ENCODE results near the gene STAT1. TPM values are rescaled to one million over a fixed set of nuclear protein-coding genes. Genes with fewer than 3 reads are reported as not detected.

Gene STAT1
- total and polyA plus RNA-seq, 9 of the 15 experiments (the other 6 are each of a cell fraction or from before 2014, with no cell fraction given), result 8.7 to 34.4 (median 26.8) TPM

DNA sequence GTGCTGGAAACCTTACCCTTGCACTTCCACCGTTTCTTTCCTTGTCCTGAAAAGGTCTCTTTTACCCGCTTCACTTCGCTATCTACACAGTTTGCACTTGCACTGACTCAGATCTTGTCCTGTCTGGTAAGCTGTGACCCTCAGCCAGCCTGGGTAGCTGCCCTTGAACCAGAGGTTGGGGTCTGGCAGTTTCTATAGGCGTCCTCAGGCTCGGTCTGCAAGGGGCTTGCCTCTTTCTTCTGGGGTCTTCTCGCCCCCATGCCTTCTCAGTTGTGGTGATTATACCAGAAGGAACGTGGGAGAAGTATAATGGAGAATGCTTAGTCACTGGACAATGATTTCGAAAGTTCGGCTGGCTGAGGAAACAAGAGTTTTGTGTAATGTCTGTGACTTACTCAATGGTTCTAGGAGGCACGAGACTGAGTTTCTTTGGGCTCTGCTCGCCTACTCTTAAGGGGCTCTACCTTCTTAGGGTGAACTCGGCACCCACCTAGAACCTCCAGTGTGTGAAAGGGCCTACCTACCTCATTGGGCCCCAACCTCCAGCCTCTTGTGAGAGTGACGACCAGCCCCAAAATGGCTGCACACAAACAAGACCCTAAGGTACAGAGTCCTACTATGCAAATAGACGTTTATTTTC, 6.9 kb upstream of the STAT1 start (continued):
- TF ChIP-seq, protein P1, sequence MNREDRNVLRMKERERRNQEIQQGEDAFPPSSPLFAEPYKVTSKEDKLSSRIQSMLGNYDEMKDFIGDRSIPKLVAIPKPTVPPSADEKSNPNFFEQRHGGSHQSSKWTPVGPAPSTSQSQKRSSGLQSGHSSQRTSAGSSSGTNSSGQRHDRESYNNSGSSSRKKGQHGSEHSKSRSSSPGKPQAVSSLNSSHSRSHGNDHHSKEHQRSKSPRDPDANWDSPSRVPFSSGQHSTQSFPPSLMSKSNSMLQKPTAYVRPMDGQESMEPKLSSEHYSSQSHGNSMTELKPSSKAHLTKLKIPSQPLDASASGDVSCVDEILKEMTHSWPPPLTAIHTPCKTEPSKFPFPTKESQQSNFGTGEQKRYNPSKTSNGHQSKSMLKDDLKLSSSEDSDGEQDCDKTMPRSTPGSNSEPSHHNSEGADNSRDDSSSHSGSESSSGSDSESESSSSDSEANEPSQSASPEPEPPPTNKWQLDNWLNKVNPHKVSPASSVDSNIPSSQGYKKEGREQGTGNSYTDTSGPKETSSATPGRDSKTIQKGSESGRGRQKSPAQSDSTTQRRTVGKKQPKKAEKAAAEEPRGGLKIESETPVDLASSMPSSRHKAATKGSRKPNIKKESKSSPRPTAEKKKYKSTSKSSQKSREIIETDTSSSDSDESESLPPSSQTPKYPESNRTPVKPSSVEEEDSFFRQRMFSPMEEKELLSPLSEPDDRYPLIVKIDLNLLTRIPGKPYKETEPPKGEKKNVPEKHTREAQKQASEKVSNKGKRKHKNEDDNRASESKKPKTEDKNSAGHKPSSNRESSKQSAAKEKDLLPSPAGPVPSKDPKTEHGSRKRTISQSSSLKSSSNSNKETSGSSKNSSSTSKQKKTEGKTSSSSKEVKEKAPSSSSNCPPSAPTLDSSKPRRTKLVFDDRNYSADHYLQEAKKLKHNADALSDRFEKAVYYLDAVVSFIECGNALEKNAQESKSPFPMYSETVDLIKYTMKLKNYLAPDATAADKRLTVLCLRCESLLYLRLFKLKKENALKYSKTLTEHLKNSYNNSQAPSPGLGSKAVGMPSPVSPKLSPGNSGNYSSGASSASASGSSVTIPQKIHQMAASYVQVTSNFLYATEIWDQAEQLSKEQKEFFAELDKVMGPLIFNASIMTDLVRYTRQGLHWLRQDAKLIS (CRISPR knock-in tag; IDR thresholded peaks at IDR 0.05), result no peak
- TF ChIP-seq, protein P2, sequence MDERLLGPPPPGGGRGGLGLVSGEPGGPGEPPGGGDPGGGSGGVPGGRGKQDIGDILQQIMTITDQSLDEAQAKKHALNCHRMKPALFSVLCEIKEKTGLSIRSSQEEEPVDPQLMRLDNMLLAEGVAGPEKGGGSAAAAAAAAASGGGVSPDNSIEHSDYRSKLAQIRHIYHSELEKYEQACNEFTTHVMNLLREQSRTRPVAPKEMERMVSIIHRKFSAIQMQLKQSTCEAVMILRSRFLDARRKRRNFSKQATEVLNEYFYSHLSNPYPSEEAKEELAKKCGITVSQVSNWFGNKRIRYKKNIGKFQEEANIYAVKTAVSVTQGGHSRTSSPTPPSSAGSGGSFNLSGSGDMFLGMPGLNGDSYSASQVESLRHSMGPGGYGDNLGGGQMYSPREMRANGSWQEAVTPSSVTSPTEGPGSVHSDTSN (CRISPR knock-in tag; IDR thresholded peaks at IDR 0.05; ENCODE audit: low read depth), result no peak
- TF ChIP-seq, protein P2 (tag; conservative IDR thresholded peaks at IDR 0.05; ENCODE audit: low read depth), result no peak
- TF ChIP-seq FOXP1 (CRISPR knock-in tag; IDR thresholded peaks at IDR 0.05), result no peak
- no peak for TF ChIP-seq ARHGAP35 (IDR thresholded peaks at IDR 0.05; ENCODE audit: partially characterized antibody)
- TF ChIP-seq HDAC3 (IDR thresholded peaks at IDR 0.05; ENCODE audit: borderline replicate concordance, partially characterized antibody), result no peak
- TF ChIP-seq MCM7 (IDR thresholded peaks at IDR 0.05), result no peak
- TF ChIP-seq PREB (CRISPR knock-in tag; IDR thresholded peaks at IDR 0.05), result no peak
- TF ChIP-seq RBM14 (IDR thresholded peaks at IDR 0.05; ENCODE audit: borderline replicate concordance, insufficient read depth, low read depth, low read length), result no peak
- TF ChIP-seq ILK (tag; IDR thresholded peaks at IDR 0.05; ENCODE audit: borderline replicate concordance, low read depth), result no peak
- no peak for TF ChIP-seq SMC3 (conservative IDR thresholded peaks at IDR 0.05; ENCODE audit: insufficient read depth, low read depth, low read length)
- TF ChIP-seq GTF3C2 (IDR thresholded peaks at IDR 0.05; ENCODE audit: borderline replicate concordance, extremely low read depth, insufficient read length), result no peak
- TF ChIP-seq MAZ (CRISPR knock-in tag; conservative IDR thresholded peaks at IDR 0.05 in 1 of 2, IDR thresholded peaks at IDR 0.05 in 1 of 2), result no peak; a peak in 1 of 4 replicates
- TF ChIP-seq SP1 (CRISPR knock-in tag; IDR thresholded peaks at IDR 0.05), result no peak; the same call in 1 of the 2 replicates
- no peak for TF ChIP-seq ZEB2 (IDR thresholded peaks at IDR 0.05)
- no peak for TF ChIP-seq NFYB (IDR thresholded peaks at IDR 0.05; ENCODE audit: extremely low read depth, insufficient read length)

Measured in K562 (cell line).